Measurements from ENCODE around the gene ETDA.
A peak's percentile ranks its signal among the peaks of the same experiment; 100 is the strongest.
"Not testable (repeated sequence)": the region's sequence is repeated elsewhere in the genome, so short reads cannot be mapped to it uniquely, and the experiment has no call there.

Gene ETDA

DNA sequence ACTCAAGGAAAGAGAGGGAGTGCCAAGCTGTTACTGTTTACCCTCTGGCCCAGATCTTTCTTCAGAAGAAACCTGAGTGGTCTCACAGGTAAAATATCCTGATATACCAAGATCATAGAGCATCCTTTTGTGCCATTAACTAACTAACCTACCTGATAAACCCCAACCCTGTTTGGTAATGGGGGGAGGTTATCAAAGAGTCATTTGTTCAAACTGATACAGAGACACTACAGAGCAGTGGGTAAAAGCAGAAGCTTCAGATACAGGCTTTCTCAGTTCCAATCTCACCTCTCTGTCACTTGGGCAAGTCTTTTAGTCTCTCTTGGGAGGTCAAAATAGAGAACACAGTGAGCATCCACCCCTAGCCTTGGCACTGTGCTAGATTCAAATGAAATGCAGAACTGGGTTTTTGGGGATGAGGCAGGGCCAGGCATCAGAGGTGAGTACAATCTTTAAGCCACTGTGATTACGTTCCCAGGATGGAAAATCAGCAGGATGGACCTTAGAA, at the start of gene ETDA:
ETDA (plus strand) TSS at position 51 of the 508 bp plus-strand sequence. CDS start 1,216 bp downstream, outside the sequence.
- not testable (repeated sequence) for DNase-seq

DNA sequence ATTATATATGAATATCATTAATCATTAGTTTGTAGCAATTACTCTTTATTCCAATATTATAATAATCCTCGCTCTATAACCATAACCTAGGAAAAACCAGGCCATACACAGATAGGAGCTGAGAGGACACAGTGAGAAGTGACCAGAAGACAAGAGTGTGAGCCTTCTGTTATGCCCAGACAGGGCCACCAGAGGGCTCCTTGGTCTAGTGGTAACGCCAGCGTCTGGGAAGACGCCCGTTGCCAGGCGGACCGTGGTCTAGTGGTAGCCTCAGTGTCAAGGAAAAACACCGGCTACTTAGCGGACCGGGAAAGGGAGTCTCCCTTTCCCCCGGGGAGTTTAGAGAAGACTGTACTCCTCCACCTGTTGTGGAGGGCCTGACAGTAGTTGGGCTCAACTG, 45.4 kb upstream of the ETDA start:
- peak; percentile 42 for DNase-seq

DNA sequence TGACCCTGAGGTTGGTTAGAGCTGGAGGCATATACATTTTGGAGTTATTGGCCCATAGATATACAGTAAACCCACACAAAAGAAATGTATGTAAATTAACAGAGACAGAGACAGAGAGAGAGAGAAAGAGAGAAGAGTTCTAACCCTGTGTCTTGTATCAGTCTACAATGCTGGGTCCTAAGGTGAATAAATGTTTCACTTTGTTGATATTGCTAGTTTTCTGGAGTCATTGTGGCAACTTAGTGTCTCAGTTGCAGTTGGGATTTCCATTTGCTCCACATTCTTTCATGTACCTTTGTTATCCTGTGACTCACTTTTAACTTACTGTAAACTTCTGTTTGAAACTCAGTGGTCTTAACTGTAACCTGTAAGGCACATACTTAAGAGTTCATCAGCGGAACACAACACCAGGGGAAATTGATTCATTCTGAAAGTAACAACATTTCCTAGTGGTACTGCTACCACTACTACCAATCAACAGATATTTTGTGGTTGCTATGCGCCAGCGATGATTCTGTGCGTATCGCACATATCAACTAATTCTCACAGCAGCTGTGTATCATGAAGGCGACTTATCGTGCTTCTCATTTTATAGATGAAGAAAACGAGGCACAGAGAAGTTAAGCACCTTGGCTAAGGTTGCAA, 38.5 kb upstream of the ETDA start:
- DNase-seq = no peak

DNA sequence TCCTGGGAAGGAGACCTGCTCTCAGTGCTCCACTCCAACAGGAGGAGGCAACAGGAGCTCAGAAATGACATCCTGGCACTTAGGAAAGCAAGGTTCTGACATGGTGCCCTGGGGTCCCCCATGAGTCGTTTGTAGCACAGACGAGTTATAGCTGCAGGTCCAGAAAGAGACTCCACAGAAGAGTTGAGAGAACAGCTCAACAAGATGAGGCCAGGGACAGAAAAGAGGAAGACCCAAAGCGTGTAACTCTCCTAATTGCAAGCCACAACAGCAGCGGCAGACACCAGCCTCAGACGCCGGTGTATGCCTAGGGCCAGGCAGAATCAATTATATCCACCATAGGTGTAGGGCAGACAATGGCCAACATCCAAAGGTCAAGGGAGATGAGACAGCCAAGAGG, 5.9 kb upstream of the ETDA start:
- DNase-seq = not testable (repeated sequence)

DNA sequence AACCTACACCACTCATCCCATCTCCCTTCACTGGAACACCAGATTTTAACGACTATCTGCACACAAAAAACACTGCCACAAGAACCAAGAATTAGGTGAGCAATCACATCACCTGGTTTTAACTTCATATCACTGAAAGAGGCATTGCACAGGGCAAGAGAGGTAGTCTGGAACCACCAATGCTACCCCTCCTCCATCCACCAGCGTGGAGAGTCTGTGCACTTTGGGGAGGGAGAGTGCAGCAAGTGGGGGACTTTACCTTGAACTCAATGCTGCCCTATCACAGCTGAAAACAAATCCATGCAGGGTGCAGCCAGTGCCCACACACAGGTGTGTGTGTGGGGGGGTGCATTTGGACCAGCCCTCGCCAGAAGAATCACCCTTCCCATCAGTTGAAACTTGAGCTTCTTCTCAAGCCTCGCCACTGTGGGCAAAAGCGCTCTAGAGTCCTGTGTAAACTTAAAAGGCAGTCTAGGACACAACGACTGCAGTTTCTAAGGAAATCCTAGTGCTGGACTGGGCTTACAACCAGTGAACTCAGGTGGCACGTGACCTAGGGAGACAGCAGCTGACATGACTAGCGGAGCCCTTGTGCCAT, 4.3 kb downstream of the ETDA start:
- DNase-seq = not testable (repeated sequence)

DNA sequence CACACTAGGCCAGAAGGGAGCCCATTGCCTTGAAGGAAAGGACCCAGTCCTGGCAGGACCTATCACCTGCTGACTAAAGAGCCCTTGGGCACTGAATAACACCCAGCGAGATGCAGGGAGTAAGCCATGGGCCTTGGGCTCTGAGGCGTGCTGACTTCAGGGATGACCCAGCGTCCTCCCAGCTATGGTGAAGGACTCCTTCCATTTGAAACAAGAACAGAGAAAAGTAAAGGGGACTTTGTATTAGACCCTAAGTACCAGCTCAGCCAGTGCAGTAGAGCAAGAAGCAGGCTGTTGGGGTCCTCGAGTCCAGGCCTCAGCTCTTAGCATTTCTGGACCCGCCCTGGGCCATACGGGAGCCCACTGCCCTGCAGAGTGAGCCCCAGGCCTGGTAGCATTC, 5.1 kb downstream of the ETDA start:
- DNase-seq = no peak

DNA sequence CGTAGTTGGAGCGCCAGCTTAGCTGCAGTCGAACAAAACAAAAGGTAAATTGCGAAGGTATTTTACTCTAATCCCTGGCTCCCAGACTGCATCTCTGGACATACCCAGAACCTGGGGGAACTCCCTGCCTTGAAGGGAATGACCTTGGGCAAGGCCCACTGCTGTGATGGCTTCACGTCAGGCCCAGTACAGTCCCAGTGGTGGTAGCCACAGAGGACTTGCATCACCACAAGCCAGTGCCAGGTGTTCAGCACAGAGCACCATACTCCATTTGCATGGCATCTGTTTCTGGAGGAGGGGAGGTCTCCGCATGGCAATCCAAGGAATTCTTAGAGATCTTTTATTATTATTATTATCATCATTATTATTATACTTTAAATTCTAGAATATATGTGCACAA, 5.6 kb downstream of the ETDA start:
- no peak for DNase-seq

DNA sequence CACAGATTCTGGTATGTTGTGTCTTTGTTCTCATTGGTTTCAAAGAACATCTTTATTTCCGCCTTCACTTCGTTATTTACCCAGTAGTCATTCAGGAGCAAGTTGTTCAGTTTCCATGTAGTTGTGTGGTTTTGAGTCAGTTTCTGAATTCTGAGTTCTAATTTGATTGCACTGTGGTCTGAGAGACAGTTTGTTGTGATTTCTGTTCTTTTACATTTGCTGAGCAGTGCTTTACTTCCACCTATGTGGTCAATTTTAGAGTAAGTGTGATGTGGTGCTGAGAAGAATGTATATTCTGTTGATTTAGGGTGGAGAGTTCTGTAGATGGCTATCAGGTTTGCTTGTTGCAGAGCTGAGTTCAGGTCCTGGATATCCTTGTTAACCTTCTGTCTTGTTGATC, 9.1 kb downstream of the ETDA start:
- not testable (repeated sequence) for DNase-seq

DNA sequence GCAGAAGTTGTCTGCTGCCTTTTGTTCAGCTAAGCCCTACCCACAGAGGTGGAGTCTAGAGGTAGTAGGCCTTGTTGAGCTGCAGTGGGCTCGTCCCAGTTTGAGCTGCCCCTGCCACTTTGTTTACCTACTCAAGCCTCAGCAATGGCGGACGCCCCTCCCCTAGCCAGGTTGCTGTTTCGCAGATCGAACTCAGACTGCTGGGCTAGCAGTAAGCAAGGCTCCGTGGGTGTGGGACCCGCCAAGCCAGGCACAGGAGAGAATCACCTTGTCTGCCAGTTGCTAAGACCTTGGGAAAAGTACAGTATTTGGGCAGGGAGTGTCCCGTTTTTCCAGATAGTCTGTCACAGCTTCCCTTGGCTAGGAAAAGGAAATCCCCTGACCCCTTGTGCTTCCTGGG, 11.5 kb downstream of the ETDA start:
- not testable (repeated sequence) for DNase-seq

DNA sequence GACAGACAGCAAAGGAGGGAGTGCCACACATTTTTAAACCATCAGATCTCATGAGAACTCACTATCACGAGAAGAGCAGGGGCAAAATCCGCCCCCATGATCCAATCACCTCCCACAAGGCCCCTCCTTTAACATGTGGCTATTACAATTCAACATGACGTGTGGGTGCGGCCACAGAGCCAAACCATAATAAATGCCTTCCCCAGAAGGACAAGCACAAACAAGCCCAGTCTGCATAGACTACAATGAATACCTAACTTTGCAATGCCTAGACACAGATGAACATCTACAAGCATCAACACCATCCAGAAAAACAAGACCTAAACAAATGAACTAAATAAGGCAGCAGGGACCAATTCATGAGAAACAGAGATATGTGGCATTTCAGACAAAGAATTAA, 12.3 kb downstream of the ETDA start:
- no peak for DNase-seq

DNA sequence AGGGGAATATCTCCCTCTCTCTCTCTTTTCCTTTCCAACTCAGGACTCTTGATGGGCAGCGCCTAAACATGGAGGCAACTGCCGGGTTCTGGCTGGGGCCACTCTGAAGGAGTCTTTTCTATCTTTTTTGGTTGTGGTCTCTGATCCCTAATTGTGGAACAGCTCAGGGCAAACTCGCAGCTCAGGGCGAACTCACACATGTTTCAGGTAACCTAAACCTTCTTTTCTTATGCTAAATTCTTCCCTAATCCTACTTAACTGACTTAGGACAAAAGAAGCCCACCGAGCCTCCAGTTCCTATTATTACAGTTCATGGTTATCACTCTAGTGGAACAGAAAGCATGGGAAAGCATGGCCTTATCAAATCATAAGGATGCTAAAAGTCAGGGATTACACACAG, 21.3 kb downstream of the ETDA start:
- no peak for DNase-seq

DNA sequence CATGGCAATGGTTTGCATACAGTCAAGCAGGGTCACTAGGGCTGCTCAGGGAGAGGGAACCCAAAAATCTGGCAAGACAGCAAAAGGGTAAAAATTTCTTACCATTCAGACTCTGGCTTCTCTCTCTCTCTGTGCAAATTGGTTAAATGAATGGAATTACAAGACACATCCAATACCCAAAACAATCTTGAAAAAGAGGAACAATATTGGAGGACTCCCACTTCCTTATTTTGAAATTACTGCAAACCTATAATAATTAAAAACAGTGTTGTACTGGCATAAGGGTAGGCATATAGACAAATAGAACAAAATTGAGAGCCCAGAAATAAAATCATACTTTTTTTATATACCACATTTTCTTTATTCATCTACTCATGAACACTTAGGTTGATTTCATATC, 24.1 kb downstream of the ETDA start:
- DNase-seq = no peak

DNA sequence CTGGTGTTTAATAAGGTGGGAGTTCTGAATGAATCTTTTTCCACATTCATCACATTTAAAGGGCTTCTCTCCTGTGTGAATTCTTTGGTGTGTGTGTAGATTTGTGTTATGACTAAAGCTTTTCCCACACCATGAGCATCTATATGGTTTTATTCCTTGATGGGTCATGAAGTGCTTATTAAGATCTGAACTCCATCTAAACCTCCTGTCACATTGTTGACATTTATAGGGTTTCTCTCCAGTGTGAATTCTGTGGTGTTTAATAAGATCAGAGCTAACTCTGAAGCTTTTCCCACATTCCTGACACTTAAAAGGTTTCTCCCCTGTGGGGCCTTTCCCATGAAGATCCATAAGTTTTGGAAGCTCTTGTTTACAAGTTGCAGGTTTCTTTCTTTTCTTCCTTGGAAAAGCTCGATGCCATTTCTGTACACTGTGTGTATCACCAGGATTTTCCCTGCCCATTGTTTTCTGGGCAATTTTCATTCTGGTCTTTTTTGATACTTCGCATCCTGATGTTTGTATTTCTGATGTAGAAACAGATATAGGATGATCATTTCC, 35.5 kb downstream of the ETDA start:
- DNase-seq = no peak

DNA sequence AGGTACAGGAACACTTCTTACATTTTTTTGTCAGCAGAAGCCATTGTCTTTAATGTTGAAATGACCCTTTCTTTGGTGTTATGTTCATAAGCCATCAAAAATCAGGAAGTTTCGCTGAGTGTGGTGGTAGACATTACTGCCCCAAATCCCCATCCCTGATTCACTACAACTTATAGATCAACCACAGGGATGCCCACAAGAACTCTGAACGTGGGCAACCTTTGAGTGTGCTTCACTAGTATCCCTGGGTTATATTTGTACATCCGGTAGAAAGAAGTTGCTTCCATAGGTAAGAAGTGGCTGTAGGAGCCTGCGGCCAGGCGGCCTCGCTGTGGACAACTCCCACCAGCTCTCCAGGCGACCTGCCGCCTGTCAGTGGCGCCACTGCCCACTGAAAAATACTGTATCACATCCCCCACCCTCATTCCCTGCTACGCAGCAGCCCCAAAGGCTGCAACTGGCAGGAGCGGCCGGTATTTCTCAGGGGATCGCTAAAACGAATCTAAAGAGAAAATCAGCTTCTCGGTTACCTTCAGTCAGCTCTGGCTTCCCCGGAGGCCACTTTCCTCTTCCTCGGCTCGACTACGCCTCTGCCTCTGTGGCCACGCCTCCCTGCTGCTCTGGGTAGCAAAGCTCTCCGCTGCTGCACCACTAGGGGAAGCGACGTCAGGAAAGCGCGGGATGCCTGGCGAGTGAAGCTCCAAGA, 43.5 kb downstream of the ETDA start:
- DNase-seq = peak; percentile 65

DNA sequence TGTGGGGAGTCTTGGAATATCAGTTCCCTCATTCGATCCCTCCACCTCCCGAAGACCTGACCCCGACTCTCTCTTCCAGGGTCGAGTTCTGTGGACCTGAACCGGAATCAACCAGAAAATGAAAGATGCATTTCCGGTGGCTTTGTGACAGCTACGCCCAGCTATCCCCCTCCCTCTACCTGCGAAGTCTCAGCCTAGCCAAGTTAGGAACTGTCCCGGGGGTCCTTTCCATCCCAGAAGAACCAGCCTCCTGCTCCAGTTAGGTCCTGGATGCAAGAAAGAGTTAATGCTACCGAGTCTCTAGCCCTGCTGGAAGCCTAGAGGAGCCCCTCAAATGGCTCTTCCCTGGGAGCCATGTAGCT, 44.1 kb downstream of the ETDA start:
- DNase-seq = no peak

DNA sequence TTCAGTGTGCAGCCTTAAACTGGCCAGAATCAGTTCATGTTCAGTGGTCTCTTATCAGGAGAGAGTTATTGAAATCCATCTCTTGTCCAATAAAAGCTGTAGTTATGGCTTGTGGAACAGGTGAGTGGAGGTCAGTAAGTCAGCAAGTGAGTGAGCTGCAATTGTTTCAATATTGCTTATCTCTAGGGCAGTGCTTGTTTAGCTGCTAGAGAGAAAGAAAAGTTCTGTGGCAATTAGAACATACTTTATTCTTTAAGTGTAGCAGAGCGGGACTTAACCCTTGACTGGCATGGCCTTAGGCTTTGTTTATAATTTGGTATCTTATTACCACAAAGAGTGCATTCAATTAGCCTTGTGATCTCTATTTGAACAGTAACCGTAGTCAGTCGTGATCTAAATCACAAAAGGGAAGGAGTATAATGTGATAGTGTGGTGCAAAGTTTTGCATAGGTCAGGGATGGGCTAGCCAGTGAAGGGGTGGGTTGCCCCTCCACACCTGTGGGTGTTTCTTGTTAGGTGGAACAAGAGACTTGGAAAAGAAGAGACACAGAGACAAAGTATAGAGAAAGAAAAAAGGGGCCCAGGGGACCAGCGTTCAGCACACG, 50.5 kb downstream of the ETDA start:
- no peak for DNase-seq
